Hippocampal formation (tissue), 2 donors: ENCODE data around the gene MAP3K2.
A peak's percentile ranks its signal among the peaks of the same experiment; 100 is the strongest.

Experiments used
- DNase-seq, 2 donors: peaks; one replicate each; lab custom pipeline; 2025; lab: John Stamatoyannopoulos, UW

The MAP3K2 gene

GRCh38 chr2:127387655-127388422 is at the start of gene MAP3K2:
TSS of gene MAP3K2 (minus strand) at chr2:127387975. CDS start at chr2:127343129, 44,846 bp downstream.
- peak; percentile 84 to 85 for DNase-seq

GRCh38 chr2:127437056-127437455 is 49.3 kb upstream of the MAP3K2 start:
- no peak for DNase-seq

- DNase-seq, result no peak
These were observed 46.7 kb upstream of the MAP3K2 start for GRCh38 chr2:127434515-127434914.

- DNase-seq, result no peak
These were observed 43.7 kb upstream of the MAP3K2 start for GRCh38 chr2:127431408-127432023.

- DNase-seq, result no peak
These were observed 42.2 kb upstream of the MAP3K2 start for GRCh38 chr2:127429844-127430425.

GRCh38 chr2:127429291-127429690 is 41.5 kb upstream of the MAP3K2 start:
- DNase-seq, result no peak

GRCh38 chr2:127428815-127429109 is 41.0 kb upstream of the MAP3K2 start:
- no peak for DNase-seq

GRCh38 chr2:127428057-127428814 is 40.5 kb upstream of the MAP3K2 start:
- no peak for DNase-seq

- no peak for DNase-seq
These were observed 39.7 kb upstream of the MAP3K2 start for GRCh38 chr2:127427376-127428056.

GRCh38 chr2:127426501-127427354 is 39.0 kb upstream of the MAP3K2 start:
- no peak for DNase-seq

GRCh38 chr2:127425540-127426490 is 38.0 kb upstream of the MAP3K2 start:
- no peak for DNase-seq

- DNase-seq, result no peak
These were observed 37.1 kb upstream of the MAP3K2 start for GRCh38 chr2:127424598-127425520.

GRCh38 chr2:127423880-127424279 is 36.1 kb upstream of the MAP3K2 start:
- DNase-seq, result no peak

GRCh38 chr2:127423478-127423843 is 35.7 kb upstream of the MAP3K2 start:
- DNase-seq, result no peak

- no peak for DNase-seq
These were observed 35.0 kb upstream of the MAP3K2 start for GRCh38 chr2:127422559-127423477.

GRCh38 chr2:127421871-127422558 is 34.2 kb upstream of the MAP3K2 start:
- DNase-seq, result no peak

GRCh38 chr2:127421116-127421800 is 33.5 kb upstream of the MAP3K2 start:
- DNase-seq, result no peak
